Activated naive CD4-positive, alpha-beta T cell treated with anti-CD3 and anti-CD28 coated beads, Interleukin-2, amount 10 ng/mL, durations not matched to agents 7 days and 5 days (primary cell): ENCODE data around the gene CNKSR3.

ENCODE experiments used
- CTCF ChIA-PET: fragments of 350-600 bp; sonication (Branson Sonifier 250); formaldehyde crosslinking; loops from one replicate; lab custom pipeline; 2021; ENCODE audit warnings: antibody characterized with exemption; lab: Charles Lee
- DNase-seq: peaks from one replicate; pipeline ENCODE4 v3.0.0-alpha.2; 2020
- H3K27ac Mint-ChIP-seq: one replicate; pipeline ENCODE4 v1.8.0; 2021; ENCODE audit warnings: mild to moderate bottlenecking, moderate library complexity, mixed read lengths
- H3K27me3 Mint-ChIP-seq: one replicate; pipeline ENCODE4 v1.8.0; 2021; ENCODE audit warnings: mild to moderate bottlenecking, mixed read lengths
- H3K36me3 Mint-ChIP-seq: one replicate; pipeline ENCODE4 v1.8.0; 2021; ENCODE audit warnings: mixed read lengths
- H3K4me1 Mint-ChIP-seq: one replicate; pipeline ENCODE4 v1.8.0; 2021; ENCODE audit warnings: mixed read lengths
- H3K4me3 Mint-ChIP-seq: one replicate; pipeline ENCODE4 v1.8.0; 2021; ENCODE audit warnings: mild to moderate bottlenecking, moderate library complexity, mixed read lengths
- H3K9me3 Mint-ChIP-seq: one replicate; pipeline ENCODE4 v1.8.0; 2021; ENCODE audit warnings: mixed read lengths

Gene CNKSR3

DNA sequence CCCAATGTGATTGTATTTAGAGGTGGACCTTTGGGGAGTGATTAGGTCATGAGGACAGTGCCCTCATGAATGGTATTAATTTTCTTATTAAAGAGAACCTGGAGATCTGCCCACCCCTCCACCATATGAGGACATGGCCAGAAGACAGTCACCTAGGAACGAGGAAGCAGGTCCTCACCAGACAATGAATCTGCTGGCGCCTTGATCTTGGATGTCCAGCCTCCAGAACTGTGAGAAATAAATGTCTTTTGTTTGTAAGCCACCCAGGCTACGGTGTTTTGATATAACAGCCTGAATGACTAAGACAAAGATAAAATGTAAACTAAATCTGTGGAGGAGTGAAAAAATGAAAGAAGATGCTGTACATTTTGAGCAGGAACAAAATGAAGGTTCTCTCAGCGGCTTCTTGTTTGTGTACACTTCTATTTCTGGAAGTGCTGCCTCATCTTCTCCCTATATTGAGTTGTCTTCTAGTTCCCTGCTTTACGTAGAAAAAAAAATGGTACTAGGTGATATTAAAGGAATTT is 152.4 kb downstream of the CNKSR3 start:
- no peak overlapping the region for H3K27ac Mint-ChIP-seq
- CTCF ChIA-PET = interaction anchor here (1.0 kb wide), 1 partner anchor 12 kb away, joined by 4 read pairs; no protein-coding TSS in a partner anchor
- DNase-seq = no peak
- H3K4me3 Mint-ChIP-seq = no peak overlapping the region
- no peaks in the 10 kb centered on the region for H3K9me3 Mint-ChIP-seq
- peaks cover 20% of the 10 kb centered on the region for H3K4me1 Mint-ChIP-seq
- peaks cover 22% of the 10 kb centered on the region for H3K27me3 Mint-ChIP-seq
- H3K36me3 Mint-ChIP-seq = no peaks in the 10 kb centered on the region

DNA sequence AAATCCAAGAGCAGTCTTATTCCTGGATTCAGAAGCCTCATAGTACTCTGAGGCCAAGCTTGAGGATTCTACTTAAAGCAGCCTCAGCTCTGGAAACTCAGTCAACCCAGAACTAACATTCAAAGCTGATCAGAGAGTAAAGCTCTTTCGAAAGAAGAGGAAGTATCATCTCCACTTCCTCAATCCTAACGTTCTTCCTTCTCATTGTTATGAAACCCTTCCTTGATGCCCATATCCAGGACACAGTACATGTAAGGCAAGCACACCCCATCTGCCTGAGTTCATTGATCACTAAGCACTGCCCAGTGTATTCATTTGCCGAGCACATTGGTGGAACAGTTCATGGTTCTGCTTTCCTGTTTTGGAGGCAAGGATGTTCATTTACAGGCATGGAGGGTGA is 153.8 kb downstream of the CNKSR3 start, which contains the start of gene IPCEF1:
TSS of gene IPCEF1 (minus strand) at position 114 of the 400 bp plus-strand sequence. CDS start 90,856 bp downstream, outside the sequence.
- H3K27me3 Mint-ChIP-seq = peaks cover 22% of the 10 kb centered on the region
- H3K4me3 Mint-ChIP-seq = no peak within 1 kb of the TSS
- H3K36me3 Mint-ChIP-seq = no peaks in the 10 kb centered on the region
- H3K9me3 Mint-ChIP-seq = no peaks in the 10 kb centered on the region
- DNase-seq = no peak
- CTCF ChIA-PET = interaction anchor here (1.8 kb wide), 1 partner anchor 13 kb away, joined by 6 read pairs; no protein-coding TSS in a partner anchor
- H3K27ac Mint-ChIP-seq = no peak within 1 kb of the TSS
- peaks cover 22% of the 10 kb centered on the region for H3K4me1 Mint-ChIP-seq

DNA sequence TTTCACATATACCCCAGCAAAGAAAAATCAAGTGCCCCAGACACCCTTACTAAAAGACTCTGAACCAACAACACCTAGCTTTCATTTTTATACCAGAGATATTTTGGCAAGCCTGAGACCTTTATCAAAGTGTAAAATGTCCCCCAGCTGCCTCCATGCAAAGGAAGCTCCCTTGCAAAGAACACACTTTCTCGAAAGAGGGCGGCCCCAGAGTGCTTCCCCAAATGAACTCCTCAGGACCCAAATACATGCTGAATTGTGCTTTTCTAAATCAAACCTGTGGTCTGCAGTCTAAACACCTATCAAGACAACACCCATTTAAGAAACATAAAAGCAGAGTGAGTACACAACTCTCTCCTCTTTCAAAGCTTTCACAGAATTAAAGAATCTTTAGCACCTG is 154.4 kb downstream of the CNKSR3 start:
- Mint-ChIP-seq H3K36me3 (no peaks in the 10 kb centered on the region), H3K4me3 (no peak overlapping the region), H3K4me1 (peaks cover 22% of the 10 kb centered on the region), H3K27me3 (peaks cover 22% of the 10 kb centered on the region), H3K27ac (no peak overlapping the region), H3K9me3 (no peaks in the 10 kb centered on the region)
- CTCF ChIA-PET = interaction anchor here (1.8 kb wide), 1 partner anchor 14 kb away, joined by 6 read pairs; no protein-coding TSS in a partner anchor
- no peak for DNase-seq

DNA sequence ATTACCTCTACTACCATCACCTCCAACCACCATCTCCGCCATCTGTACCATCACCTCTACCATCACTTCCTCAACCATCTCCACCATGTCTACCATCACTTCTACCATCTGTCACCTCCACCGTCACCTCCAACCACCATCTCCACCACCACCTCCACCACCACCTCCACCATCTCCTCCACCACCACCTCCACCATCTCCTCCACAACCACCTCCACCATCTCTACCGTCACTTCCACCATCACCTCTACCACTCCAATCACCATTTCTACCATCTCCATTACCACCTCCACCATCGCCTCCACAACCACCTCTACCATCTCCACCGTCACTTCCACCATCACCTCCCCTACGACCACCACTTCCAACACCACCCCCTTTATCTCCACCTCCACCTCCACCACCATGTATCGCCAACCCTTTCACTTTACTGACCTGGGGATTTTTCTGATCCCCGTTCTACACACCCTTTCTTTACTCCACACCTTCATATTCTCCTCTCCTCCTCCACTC is 156.2 kb downstream of the CNKSR3 start:
- no peak overlapping the region for H3K27ac Mint-ChIP-seq
- CTCF ChIA-PET = interaction anchor here (1.0 kb wide), 1 partner anchor 77 kb away, joined by 3 read pairs; no protein-coding TSS in a partner anchor

DNA sequence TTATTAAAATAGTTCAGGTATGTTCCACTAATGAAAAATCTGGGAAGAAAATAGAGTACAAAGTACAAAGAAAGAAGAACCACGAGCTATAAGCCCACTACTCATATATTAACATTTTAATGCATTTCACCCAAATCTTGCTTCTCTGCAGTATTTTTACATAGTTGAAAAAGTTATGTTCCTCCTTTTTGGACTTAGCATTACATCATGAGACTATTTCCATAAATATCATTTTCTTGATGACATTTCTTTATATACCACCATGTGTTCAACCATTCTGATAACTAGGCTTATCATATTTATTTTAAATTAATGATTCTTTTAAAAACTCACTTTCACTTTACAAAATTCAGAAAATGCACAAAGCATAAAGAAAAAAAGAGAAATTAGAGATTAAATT is 156.9 kb downstream of the CNKSR3 start:
- Mint-ChIP-seq H3K4me1 (peaks cover 13% of the 10 kb centered on the region), H3K27ac (no peak overlapping the region), H3K4me3 (no peak overlapping the region), H3K9me3 (no peaks in the 10 kb centered on the region), H3K36me3 (no peaks in the 10 kb centered on the region), H3K27me3 (peaks cover 21% of the 10 kb centered on the region)
- DNase-seq = no peak
- CTCF ChIA-PET = no interaction called here

More for the DNA sequence above, 156.2 kb downstream of the CNKSR3 start:
- Mint-ChIP-seq H3K9me3 (no peaks in the 10 kb centered on the region), H3K27me3 (peaks cover 22% of the 10 kb centered on the region), H3K4me1 (peaks cover 19% of the 10 kb centered on the region), H3K4me3 (no peak overlapping the region), H3K36me3 (no peaks in the 10 kb centered on the region)
- no peak for DNase-seq

DNA sequence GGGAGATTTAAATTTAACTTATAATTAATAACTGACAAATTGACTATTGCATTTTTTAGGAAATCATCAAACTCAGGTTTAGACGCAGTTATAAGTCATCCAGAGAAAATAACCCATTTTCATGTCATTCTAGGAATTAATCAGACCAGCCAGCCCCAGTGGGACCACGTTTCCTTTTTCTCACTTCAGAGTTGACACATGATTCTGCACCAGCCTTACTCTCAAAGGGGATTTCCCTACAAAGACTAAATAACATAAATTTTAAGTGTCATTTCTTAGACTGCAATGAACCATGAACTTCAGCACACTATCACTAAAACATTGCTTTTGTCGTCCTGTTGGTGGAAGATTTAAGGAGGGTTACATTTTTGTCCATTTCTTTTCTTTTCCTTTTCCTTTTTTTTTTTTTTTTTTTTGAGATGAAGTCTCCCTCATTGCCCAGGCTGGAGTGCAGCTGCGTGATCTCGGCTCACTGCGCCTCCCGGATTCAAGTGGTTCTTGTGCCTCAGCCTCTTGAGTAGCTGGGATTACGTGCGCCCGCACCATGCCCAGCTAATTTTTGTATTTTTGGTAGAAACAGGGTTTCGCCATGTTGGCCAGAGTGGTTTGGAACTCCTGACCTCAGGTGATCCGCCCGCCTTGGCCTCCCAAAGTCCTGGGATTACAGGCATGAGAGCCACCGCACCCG is 157.4 kb downstream of the CNKSR3 start:
- CTCF ChIA-PET = no interaction called here
- no peak overlapping the region for H3K27ac Mint-ChIP-seq

DNA sequence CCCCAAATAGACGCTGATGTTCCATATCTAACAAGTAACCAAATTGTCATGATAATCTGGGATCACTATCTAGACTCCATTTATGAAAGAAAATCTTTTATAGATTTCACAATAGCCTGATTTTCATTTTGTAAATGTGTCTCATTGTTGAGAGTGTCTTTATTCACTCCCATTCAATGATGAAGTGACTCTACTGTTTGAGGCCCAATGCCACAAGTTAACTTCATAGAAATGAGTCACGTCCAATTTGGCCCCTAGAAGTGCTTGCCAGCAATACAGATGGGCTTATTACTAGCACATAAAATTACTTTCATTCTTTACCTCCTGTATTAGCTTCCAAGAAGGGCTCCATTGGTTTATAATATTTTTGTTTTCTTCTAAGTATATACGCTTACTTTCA is 160.2 kb downstream of the CNKSR3 start:
- no peak for DNase-seq
- Mint-ChIP-seq H3K27ac (no peak overlapping the region), H3K27me3 (peaks cover 12% of the 10 kb centered on the region), H3K36me3 (no peaks in the 10 kb centered on the region), H3K4me1 (peaks cover 13% of the 10 kb centered on the region), H3K9me3 (peaks cover 5% of the 10 kb centered on the region), H3K4me3 (no peak overlapping the region)
- CTCF ChIA-PET = no interaction called here

More for the DNA sequence above, 157.4 kb downstream of the CNKSR3 start:
- no peak for DNase-seq
- Mint-ChIP-seq H3K36me3 (no peaks in the 10 kb centered on the region), H3K4me1 (peaks cover 13% of the 10 kb centered on the region), H3K9me3 (no peaks in the 10 kb centered on the region), H3K4me3 (no peak overlapping the region), H3K27me3 (peaks cover 21% of the 10 kb centered on the region)

DNA sequence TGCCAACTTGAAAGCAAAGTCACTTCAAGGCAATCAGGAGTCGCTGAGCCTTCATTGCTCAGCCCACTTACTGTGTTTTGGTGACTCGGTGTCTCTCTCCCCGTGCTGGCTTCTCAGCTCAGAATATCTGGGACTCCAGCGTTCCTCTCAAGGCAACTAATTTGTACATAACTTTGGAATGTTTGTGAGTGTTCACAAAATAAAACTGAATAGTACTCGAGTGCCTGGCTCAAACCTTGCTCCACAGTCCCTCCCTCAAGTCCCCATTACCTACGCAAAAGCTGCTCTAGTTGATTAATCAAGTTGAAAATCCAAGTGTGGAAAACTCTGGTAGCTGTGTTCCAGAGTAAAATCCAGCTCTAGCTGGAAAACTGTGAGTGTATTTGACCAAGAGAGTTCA is 162.5 kb downstream of the CNKSR3 start:
- no peaks in the 10 kb centered on the region for H3K36me3 Mint-ChIP-seq
- H3K9me3 Mint-ChIP-seq = peaks cover 5% of the 10 kb centered on the region
- no peak overlapping the region for H3K27ac Mint-ChIP-seq
- no peak overlapping the region for H3K4me3 Mint-ChIP-seq
- DNase-seq = no peak
- H3K27me3 Mint-ChIP-seq = peaks cover 4% of the 10 kb centered on the region
- peaks cover 2% of the 10 kb centered on the region for H3K4me1 Mint-ChIP-seq
- CTCF ChIA-PET = no interaction called here

DNA sequence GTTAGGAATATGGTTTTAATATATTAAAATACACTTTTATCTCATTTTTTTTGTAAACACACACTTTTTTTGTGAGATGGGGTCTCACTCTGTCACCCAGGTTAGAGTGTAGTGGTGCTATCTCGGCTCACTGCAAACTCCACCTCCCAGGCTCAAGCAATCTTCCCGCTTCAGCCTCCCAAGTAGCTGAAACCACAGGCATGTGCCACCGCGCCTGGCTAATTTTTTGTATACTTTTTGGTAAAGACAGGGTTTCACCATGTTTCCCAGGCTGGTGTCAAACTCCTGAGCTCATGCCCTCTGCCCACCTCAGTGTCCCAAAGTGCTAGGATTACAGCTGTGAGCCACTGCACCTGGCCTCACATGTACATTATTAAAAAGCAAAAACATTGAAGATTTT is 164.7 kb downstream of the CNKSR3 start:
- no peaks in the 10 kb centered on the region for H3K4me1 Mint-ChIP-seq
- CTCF ChIA-PET = no interaction called here

DNA sequence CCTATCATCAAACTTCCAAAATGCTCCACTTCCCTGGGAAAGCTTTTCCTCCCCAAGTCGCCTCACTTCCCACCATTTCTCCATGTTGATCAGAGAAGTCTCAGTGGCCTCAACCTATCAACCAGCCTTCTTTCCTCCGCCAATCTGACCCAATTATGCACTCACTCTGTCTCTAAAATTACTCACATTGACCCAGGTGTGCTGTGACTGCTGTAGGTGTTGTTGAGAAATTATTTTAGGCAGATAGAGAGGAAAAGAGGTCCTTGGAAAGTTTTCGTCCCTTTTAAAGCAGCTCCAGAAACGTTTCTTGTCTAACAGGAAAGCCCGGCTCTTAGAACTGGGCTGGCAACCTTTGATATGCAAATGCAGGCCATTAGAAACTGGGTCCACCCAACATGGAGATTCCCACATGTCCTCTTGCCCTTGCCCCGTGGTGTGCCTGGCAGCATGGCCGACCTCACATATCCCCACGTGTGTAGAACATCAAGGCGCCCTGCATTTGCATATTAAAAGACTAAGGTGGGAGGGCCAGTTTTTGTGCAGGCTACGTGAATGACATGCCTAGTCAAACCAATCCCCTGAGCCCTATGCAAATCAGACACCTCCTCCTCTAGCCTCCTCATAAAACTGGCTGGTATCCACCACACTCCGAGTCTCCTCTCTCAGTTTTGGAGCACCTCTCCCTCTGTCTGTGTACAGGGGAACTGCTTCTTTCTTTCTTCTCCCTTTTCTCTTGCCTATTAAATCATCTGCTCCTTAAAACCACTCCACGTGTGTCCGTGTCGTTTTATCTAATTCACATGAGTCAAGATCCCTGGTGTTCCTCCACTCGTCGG is 166.8 kb downstream of the CNKSR3 start:
- Mint-ChIP-seq H3K4me3 (no peak overlapping the region), H3K4me1 (no peaks in the 10 kb centered on the region), H3K27ac (no peak overlapping the region), H3K36me3 (no peaks in the 10 kb centered on the region), H3K9me3 (peaks cover 5% of the 10 kb centered on the region), H3K27me3 (no peaks in the 10 kb centered on the region)
- CTCF ChIA-PET = no interaction called here
- no peak for DNase-seq

More for the DNA sequence above, 164.7 kb downstream of the CNKSR3 start:
- Mint-ChIP-seq H3K36me3 (no peaks in the 10 kb centered on the region), H3K27ac (no peak overlapping the region), H3K9me3 (peaks cover 5% of the 10 kb centered on the region), H3K4me3 (no peak overlapping the region), H3K27me3 (peaks cover 4% of the 10 kb centered on the region)
- DNase-seq = no peak

DNA sequence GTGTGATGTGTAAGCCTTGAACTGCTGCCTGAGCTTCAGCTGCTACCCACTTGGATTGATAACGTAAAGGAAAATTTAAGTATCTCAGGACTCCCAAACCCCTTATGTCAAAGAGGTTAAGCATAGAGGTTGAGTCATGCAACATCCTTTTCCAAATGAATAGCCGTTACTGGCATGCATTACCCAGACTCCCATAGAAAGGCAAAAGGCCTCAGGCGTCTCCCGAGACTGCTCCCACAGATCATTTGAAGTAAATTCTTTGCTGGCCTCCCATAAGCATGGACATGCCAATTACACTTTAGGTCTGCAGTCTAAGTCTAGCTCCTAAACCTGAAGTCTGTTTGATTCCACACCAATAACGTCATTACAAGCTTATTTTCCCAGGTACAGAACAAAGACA is 168.6 kb downstream of the CNKSR3 start:
- H3K4me3 Mint-ChIP-seq = no peak overlapping the region
- CTCF ChIA-PET = no interaction called here
- no peaks in the 10 kb centered on the region for H3K36me3 Mint-ChIP-seq
- H3K4me1 Mint-ChIP-seq = no peaks in the 10 kb centered on the region
- H3K9me3 Mint-ChIP-seq = peaks cover 5% of the 10 kb centered on the region
- H3K27ac Mint-ChIP-seq = no peak overlapping the region
- H3K27me3 Mint-ChIP-seq = no peaks in the 10 kb centered on the region
- no peak for DNase-seq

DNA sequence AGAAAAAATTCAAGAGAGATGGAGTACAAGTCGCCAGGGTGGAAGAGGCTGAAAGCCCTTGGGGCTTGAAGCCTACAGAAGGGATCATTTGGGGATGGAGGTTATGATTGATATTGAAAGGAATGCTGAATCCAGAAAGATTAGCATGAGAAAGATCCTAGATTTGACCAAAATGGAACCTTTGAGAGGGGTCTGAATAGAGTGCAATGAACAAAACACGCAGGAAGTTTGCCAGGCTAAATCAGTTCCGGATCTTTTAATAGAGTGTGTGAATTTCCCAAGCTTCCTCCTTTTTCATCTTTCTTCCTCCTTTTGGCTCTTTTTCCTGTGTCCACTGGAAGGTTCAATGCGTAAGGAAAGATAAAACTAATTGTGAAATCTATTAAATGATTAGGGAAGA is 169.1 kb downstream of the CNKSR3 start:
- Mint-ChIP-seq H3K27ac (no peak overlapping the region), H3K27me3 (no peaks in the 10 kb centered on the region), H3K9me3 (peaks cover under 1% of the 10 kb centered on the region), H3K4me3 (no peak overlapping the region), H3K36me3 (no peaks in the 10 kb centered on the region), H3K4me1 (no peaks in the 10 kb centered on the region)
- no peak for DNase-seq
- CTCF ChIA-PET = no interaction called here
